Large intestine (tissue), 3 donors: ENCODE results near the gene ITGA11. TPM values are rescaled to one million over a fixed set of nuclear protein-coding genes. Genes with fewer than 3 reads are reported as not detected.

Source experiments
- DNase-seq, 2 donors: peaks; one replicate each; pipeline versions ENCODE4 v3.0.0 to v3.0.0-alpha.2; 2013
- H3K27ac ChIP-seq: one replicate; pipeline ENCODE4 v1.5.1; 2013; ENCODE audit warnings: low read length
- H3K27me3 ChIP-seq: 2 replicates; pipeline ENCODE4 v1.6.1; 2013; ENCODE audit warnings: low read length; ENCODE audit not compliant: control insufficient read depth, insufficient read depth
- H3K36me3 ChIP-seq: 2 replicates; pipeline ENCODE4 v1.6.1; 2013; ENCODE audit warnings: low read length; ENCODE audit not compliant: control insufficient read depth, insufficient read depth
- H3K4me1 ChIP-seq: one replicate; pipeline ENCODE4 v1.6.1; 2013; ENCODE audit warnings: low read length; ENCODE audit not compliant: control insufficient read depth, insufficient read depth
- H3K4me3 ChIP-seq: one replicate; pipeline ENCODE4 v1.5.1; 2013; ENCODE audit warnings: low read length
- H3K9me3 ChIP-seq: one replicate; pipeline ENCODE4 v1.6.1; 2013; ENCODE audit warnings: mild to moderate bottlenecking, low read depth, low read length, moderate library complexity; ENCODE audit not compliant: control insufficient read depth
- WGBS: methylation state at CpG from one replicate; pipeline ENCODE4 v1.1.5; 2013; ENCODE audit warnings: low lambda C conversion rate; ENCODE audit not compliant: insufficient coverage; 5-methylcytosine and 5-hydroxymethylcytosine counted together
- polyA plus RNA-seq: library from polyadenylated mRNA; unstranded; fragments of 120-200 nt; gene quantifications from one replicate; pipeline ENCODE4 v1.2.1, GENCODE V29; 2013

Gene ITGA11
- polyA plus RNA-seq, 1 donor, result 1.8 TPM

DNA sequence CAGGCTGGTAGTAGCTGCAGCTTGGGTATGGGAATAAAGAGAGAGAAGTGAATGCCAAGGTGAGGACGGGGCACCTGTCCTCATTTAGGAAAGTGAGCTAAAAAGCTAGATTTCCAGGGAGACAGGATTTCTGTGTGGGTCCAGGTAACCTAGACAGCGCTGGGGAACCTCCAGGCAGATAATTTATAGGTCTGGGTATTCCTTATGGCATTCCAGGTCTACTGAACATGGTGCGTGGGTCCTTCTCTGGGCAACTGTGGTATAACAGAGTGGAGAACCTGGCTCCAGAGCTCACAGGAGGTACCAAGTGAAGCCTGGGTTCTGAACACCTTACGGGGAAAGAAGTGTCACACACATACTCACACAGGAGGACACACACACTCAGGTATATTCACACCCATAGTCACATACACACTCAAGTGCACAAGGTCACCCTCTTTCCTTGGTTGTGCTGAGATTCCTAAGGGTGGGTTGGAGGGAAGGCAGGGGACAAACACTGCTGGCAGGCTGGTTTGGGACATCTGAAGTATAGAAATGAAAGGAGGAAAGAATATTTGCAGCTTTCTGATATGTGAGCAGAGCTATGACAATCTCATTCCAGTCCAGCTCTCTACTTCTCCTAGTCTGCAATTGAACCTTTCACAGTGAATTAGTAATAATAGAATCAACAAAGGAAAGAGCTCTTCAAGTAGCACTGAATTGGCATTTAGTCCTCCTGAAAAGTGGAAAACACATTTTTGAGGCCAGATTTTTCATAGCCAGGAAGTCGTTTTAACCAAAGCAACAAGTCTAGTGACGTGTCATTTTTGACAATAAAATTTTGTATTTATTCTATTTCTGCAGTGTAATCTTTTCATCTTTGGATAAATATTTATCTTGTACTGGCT lies 37.4 kb upstream of the ITGA11 start:
- DNase-seq, result no peak
- peaks cover 21% of the 10 kb centered on the region for H3K4me1 ChIP-seq
- H3K36me3 ChIP-seq, result no peaks in the 10 kb centered on the region
- no peaks in the 10 kb centered on the region for H3K27me3 ChIP-seq
- H3K4me3 ChIP-seq, result no peak overlapping the region
- 25% methylated on average over 2 of the region's 6 CpGs for WGBS
- H3K9me3 ChIP-seq, result no peaks in the 10 kb centered on the region
- H3K27ac ChIP-seq, result peak overlapping the region; percentile 82

DNA sequence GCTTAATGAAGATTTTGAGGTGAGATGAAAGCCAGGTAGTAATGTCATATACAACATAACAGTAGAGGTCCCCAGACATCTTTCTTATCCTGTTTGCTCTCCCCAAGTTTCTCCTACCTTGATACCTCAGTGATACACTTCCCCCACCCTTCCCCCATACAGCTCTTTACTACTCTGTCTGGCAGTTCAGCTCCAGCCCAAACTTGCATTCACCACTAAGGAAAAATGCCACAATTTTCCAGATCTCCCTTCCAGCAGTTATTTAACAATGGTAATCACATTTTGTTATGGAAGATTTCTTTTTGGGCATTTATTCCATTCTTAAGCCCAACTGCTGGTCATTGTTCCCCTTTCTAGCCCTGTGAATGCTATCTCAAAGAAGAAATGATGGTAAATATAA lies 34.9 kb upstream of the ITGA11 start:
- Histone ChIP-seq H3K36me3 (no peaks in the 10 kb centered on the region), H3K27me3 (no peaks in the 10 kb centered on the region), H3K4me1 (peaks cover 25% of the 10 kb centered on the region), H3K9me3 (no peaks in the 10 kb centered on the region), H3K27ac (no peak overlapping the region), H3K4me3 (no peak overlapping the region)
- no peak for DNase-seq

DNA sequence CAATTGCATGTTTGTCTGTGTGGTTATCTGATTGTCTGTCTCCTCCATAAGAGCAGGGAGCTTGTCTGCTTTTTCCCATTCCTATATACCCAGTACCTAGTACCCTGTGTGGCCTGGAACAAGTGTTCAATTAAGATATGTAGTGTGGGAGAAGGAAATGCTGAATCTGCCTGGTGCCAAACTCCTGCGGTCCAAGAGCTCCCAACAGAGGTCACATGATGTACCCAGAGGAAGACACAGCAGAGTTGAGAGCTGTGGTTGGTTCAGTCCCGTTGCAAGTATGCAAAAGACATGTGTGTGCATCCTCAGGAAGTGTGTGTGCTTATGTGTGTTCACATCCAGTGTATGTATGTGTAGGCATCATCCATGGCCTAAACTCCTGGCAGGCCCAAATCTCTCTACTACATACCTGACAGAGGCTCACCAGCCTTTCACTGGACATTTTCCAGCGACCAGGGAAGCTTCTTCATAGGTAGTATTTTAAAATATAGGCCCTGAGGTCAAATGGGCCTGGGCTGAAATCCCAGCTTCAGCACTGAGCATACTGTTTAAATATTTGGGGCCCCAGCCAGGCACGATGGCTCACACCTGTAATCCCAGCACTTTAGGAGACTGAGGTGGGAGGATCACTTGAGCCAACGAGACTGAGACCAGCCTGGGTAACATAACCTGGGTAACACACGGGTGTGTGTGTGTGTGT lies 34.0 kb upstream of the ITGA11 start:
- Histone ChIP-seq H3K4me3 (no peak overlapping the region), H3K36me3 (no peaks in the 10 kb centered on the region), H3K4me1 (peaks cover 24% of the 10 kb centered on the region), H3K27ac (no peak overlapping the region), H3K27me3 (no peaks in the 10 kb centered on the region), H3K9me3 (no peaks in the 10 kb centered on the region)
- WGBS, result no CpG with 5 or more reads among the region's 6 CpGs
- no peak for DNase-seq

DNA sequence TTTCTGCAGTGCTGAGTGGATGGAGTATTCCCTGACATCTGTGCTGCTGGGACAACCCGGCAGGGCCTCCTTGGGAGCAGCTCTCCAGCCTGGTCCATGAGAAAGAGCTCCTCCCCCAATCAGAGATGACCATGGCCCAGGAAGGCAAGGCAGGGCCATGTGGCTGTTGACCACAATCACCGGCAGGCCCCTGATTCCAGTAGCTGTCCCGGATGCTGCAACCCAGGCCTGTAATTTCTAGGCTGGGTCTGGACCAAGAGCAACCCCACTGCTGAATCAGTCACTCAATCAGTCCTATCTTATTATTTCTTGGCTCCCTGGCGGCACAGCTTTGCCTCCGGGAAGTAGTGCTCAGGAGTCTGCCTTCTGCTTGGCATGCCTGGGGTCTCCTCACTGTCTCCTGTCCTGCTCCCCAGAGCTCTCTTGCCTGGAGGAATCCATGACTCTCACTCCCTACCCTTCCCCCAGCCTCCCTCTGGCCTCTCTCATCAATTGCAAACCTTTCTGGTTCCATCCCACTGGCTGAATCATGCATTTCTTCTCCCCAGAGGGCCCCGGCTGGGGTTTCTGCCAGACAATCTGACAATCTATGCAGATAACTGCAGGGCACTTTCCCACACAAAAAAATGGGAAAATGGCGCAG lies 32.6 kb upstream of the ITGA11 start:
- no peaks in the 10 kb centered on the region for H3K27me3 ChIP-seq
- WGBS, result 100% methylated on average over 1 of the region's 7 CpGs

DNA sequence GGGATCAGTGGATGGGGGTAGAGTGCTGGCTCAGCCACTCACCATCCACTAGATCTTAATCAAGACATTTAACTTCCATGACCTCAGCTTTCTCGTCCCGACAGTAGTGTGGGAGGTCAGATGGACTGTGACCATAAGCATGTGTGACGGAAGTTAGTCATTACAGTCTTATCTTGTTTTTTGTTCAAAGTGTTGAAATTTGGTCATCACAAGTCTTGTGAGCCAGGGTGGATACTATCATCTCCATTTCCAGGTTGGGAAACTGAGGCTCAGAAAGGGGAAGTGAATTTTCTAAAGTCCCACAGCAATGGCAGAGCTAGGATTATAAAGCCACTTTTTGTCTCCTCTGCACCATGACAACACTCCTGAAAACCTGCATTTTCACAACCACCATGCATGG lies 32.0 kb upstream of the ITGA11 start:
- Histone ChIP-seq H3K9me3 (no peaks in the 10 kb centered on the region), H3K4me1 (peaks cover 5% of the 10 kb centered on the region), H3K27me3 (no peaks in the 10 kb centered on the region), H3K36me3 (no peaks in the 10 kb centered on the region), H3K4me3 (no peak overlapping the region), H3K27ac (no peak overlapping the region)
- WGBS, result no CpG with 5 or more reads among the region's 3 CpGs
- DNase-seq, result peak; percentile 53 to 70

More for the DNA sequence above, 32.6 kb upstream of the ITGA11 start:
- Histone ChIP-seq H3K9me3 (no peaks in the 10 kb centered on the region), H3K27ac (no peak overlapping the region), H3K4me3 (no peak overlapping the region), H3K4me1 (peaks cover 11% of the 10 kb centered on the region), H3K36me3 (no peaks in the 10 kb centered on the region)
- no peak for DNase-seq

DNA sequence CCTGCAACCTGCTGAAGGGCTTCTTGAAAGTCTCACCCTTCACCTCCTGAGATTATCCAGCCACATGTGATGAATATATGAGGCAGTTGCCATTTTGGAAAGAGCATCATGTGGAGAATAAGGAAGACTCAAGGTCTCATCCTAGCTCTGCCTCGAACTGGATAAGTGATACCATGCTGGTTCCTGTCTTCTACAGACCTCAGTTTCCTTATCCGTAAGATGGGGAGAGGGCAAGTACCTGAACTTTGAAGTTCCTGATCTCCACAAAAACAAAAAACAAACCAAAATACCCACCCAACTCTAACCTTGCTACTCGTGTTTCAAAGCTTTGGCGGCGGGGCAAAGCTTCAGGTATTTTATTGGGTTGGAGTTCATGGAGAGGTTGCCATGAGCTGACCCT lies 31.5 kb upstream of the ITGA11 start:
- no peak overlapping the region for H3K4me3 ChIP-seq
- no peaks in the 10 kb centered on the region for H3K9me3 ChIP-seq
- peaks cover 5% of the 10 kb centered on the region for H3K4me1 ChIP-seq
- WGBS, result no CpG with 5 or more reads among the region's 5 CpGs
- no peaks in the 10 kb centered on the region for H3K36me3 ChIP-seq
- no peaks in the 10 kb centered on the region for H3K27me3 ChIP-seq
- H3K27ac ChIP-seq, result no peak overlapping the region
- no peak for DNase-seq

DNA sequence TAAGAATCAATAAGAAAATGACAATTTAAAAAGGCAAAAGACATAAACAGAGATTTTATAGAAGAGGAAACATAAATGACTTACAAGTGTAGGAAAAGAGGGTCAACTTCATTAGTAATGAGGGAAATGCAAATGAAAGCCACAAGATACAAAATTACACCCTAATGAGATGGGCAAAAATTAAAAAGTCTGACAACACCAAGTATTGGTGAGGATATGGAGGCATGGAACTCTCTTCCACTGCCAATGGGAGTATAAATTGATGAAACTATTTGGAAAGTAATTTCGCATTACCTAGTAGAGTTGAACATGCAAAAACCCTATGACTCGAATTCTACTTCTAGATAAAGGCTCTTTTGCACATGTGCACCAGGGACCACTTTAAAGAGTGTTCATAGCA lies 28.2 kb upstream of the ITGA11 start:
- DNase-seq, result no peak
- Histone ChIP-seq H3K36me3 (no peaks in the 10 kb centered on the region), H3K9me3 (no peaks in the 10 kb centered on the region), H3K27me3 (no peaks in the 10 kb centered on the region), H3K4me3 (no peak overlapping the region), H3K4me1 (peaks cover 5% of the 10 kb centered on the region), H3K27ac (no peak overlapping the region)
- WGBS, result 90% methylated on average over 2 of the region's 2 CpGs

DNA sequence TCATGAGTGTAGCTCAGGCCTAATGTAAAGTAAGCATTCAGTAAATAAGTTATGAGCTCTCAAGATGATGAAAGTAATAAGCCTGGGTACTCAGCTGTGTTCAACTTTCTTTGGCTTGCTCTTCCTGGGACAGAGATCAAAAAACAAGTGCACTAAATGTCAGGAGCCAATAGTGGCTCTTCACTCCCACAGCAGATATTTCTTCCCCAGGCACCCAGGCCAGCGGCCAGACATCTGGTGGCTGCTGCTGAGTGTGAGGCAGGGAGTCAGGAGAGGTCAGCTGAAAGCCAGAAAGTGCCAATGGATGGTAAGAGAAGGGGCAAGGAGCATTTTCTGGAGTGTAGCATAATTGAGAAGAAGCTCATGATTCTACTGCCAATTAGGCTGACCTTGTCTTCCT lies 18.2 kb upstream of the ITGA11 start:
- H3K27ac ChIP-seq, result no peak overlapping the region
- no peaks in the 10 kb centered on the region for H3K27me3 ChIP-seq
- DNase-seq, result no peak
- no CpG with 5 or more reads among the region's 1 CpG for WGBS
- no peaks in the 10 kb centered on the region for H3K9me3 ChIP-seq
- no peaks in the 10 kb centered on the region for H3K4me1 ChIP-seq
- H3K36me3 ChIP-seq, result no peaks in the 10 kb centered on the region
- no peak overlapping the region for H3K4me3 ChIP-seq

DNA sequence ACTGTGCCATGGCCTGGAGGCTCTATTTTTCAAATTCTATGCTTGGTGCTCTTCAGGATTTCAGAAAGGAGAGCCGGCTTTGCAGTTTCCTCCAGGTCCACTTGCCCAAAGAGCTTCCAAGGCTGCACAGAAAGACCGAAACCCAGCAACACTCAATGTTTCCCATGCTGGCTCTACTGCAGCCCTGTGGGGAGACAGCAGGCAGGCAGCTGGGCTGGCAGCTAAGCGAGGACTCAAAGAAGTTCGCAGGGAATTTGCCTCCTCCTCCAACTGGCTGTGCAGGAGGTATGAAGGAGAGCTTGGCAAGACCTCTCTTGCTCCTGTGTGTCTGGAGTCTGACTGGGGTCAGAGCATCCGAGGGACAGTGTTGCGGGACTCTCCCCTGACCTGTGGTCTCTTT lies 17.4 kb upstream of the ITGA11 start:
- no peak overlapping the region for H3K27ac ChIP-seq
- H3K4me3 ChIP-seq, result no peak overlapping the region
- no peaks in the 10 kb centered on the region for H3K36me3 ChIP-seq
- H3K27me3 ChIP-seq, result no peaks in the 10 kb centered on the region
- no peaks in the 10 kb centered on the region for H3K9me3 ChIP-seq
- no peaks in the 10 kb centered on the region for H3K4me1 ChIP-seq
- WGBS, result no CpG with 5 or more reads among the region's 6 CpGs
- DNase-seq, result no peak

DNA sequence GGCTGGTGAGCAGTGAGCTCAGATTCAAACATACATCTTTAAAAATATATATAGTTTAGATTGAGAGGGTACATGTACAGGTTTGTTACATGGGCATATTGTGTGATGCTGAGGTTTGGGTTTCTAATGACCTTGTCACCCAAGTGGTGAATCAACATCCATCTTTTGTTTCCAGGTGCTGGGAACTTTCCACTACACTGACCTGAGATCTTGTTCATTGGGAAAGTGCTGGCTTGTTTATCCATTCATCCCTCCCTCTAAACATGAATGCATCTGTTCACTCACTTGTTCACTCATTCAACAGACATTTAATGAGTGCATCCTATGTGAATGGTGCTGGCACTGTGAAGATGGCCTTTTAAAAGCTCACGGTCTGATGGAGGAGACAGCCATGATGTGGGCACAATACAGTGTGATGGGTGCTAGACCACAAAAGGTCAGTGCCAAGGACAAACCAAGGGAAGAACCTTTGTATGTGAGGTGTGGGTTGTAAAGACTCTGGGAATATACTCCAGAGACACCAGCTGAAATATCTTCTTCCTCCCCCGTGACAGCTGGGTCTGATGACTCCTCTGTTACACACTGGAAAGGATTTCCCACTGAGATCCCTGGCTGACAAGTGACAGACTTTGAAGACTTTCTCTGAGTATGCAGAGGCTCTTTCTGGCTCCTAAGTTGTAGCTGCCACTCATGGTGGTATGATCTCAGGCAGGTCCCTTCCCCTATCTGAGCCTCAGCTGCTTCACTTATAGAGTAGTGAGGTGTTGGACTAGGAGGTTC lies 16.2 kb upstream of the ITGA11 start:
- H3K36me3 ChIP-seq, result no peaks in the 10 kb centered on the region
- no peaks in the 10 kb centered on the region for H3K27me3 ChIP-seq
- no CpG with 5 or more reads among the region's 2 CpGs for WGBS
- no peaks in the 10 kb centered on the region for H3K9me3 ChIP-seq
- H3K4me3 ChIP-seq, result no peak overlapping the region
- H3K4me1 ChIP-seq, result no peaks in the 10 kb centered on the region
- no peak for DNase-seq
- H3K27ac ChIP-seq, result no peak overlapping the region
